ENCODE measurements around the gene ISG20. TPM values are rescaled to one million over a fixed set of nuclear protein-coding genes. Genes with fewer than 3 reads are reported as not detected.

Gene ISG20
- total and polyA plus RNA-seq, 12 donors = 2.0 to 23.0 (median 4.5) TPM

- peak within 1 kb of the TSS; percentile 79 to 94 (median 92) for H3K27ac ChIP-seq
- no peaks in the 10 kb centered on the region for H3K9me3 ChIP-seq
- ATAC-seq = peak; percentile 97 to 99 (median 99)
- H3K36me3 ChIP-seq = peaks cover 0 to 6% (median 0%) of the 10 kb centered on the region in 9 donors
- WGBS, 2 donors = 1% methylated on average over 68 to 71 of the region's 71 CpGs
- DNase-seq = peak; percentile 95 to 96
- peak within 1 kb of the TSS; percentile 52 to 96 (median 82) for H3K4me3 ChIP-seq
- intact Hi-C loops (cut with DNase I) = loop anchor here in 5 of 10 donors (1.0 to 10.0 kb wide), 7 partner anchors 17 to 384 kb away; partner anchors contain the start of gene HAPLN3 (in 3 of the 5)
- H3K4me1 ChIP-seq = peaks cover 6 to 51% (median 36%) of the 10 kb centered on the region in 9 donors
- H3K27me3 ChIP-seq = no peaks in the 10 kb centered on the region
- TF ChIP-seq CTCF (IDR thresholded peaks at IDR 0.05) = peak in 5 of 9 donors; percentile 18 to 59 (median 31)
Observed at GRCh38 chr15:88620995-88621772, 17.6 kb upstream of the ISG20 start, which contains the start of gene AEN. Gene AEN (plus strand): TSS chr15:88621340. CDS start chr15:88626210, 4,870 bp downstream.

GRCh38 chr15:88621789-88622604 is 16.8 kb upstream of the ISG20 start:
- ATAC-seq (peak in 1 of 8 donors; percentile 23), DNase-seq (no peak)
- peaks cover 6 to 59% (median 36%) of the 10 kb centered on the region in 9 donors for H3K4me1 ChIP-seq
- WGBS, 2 donors = 27 to 33% methylated on average over 17 of the region's 17 CpGs
- no peaks in the 10 kb centered on the region for H3K27me3 ChIP-seq
- TF ChIP-seq CTCF (IDR thresholded peaks at IDR 0.05) = no peak
- H3K36me3 ChIP-seq = peaks cover 0 to 14% (median 7%) of the 10 kb centered on the region in 9 donors
- intact Hi-C loops (cut with DNase I) = loop anchor here in 5 of 10 donors (1.0 to 10.0 kb wide), 7 partner anchors 16 to 383 kb away; partner anchors contain the start of gene HAPLN3 (in 3 of the 5)
- H3K4me3 ChIP-seq = peak overlapping the region; percentile 52 to 96 (median 82)
- H3K9me3 ChIP-seq = no peaks in the 10 kb centered on the region
- peak overlapping the region; percentile 79 to 94 (median 92) for H3K27ac ChIP-seq

- Histone ChIP-seq H3K36me3 (peaks cover 0 to 20% (median 7%) of the 10 kb centered on the region in 9 donors), H3K27me3 (no peaks in the 10 kb centered on the region), H3K9me3 (no peaks in the 10 kb centered on the region), H3K4me1 (peaks cover 6 to 65% (median 36%) of the 10 kb centered on the region in 9 donors), H3K27ac (peak overlapping the region in 8 of 10 donors; percentile 37 to 93 (median 92)), H3K4me3 (peak overlapping the region in 8 of 10 donors; percentile 67 to 96 (median 82))
- 72% methylated on average over 5 of the region's 5 CpGs for WGBS, 2 donors
- TF ChIP-seq CTCF (IDR thresholded peaks at IDR 0.05) = no peak
- intact Hi-C loops (cut with DNase I) = loop anchor here in 5 of 10 donors (5.0 to 10.0 kb wide), 5 partner anchors 40 to 382 kb away; partner anchors contain the start of gene HAPLN3 (in 3 of the 5)
- DNase-seq = no peak
- no peak for ATAC-seq
Observed at GRCh38 chr15:88622605-88622975, 16.2 kb upstream of the ISG20 start.

- intact Hi-C loops (cut with DNase I) = loop anchor here in 5 of 10 donors (5.0 to 10.0 kb wide), 5 partner anchors 39 to 382 kb away; partner anchors contain the start of gene HAPLN3 (in 3 of the 5)
- peaks cover 0 to 25% (median 7%) of the 10 kb centered on the region in 9 donors for H3K36me3 ChIP-seq
- ATAC-seq (no peak), DNase-seq (no peak)
- H3K27me3 ChIP-seq = no peaks in the 10 kb centered on the region
- peak overlapping the region in 4 of 10 donors; percentile 83 to 96 (median 90) for H3K4me3 ChIP-seq
- TF ChIP-seq CTCF (IDR thresholded peaks at IDR 0.05) = no peak
- WGBS, 2 donors = 88 to 89% methylated on average over 2 of the region's 2 CpGs
- peak overlapping the region in 5 of 10 donors; percentile 37 to 93 (median 91) for H3K27ac ChIP-seq
- H3K9me3 ChIP-seq = no peaks in the 10 kb centered on the region
- peaks cover 6 to 69% (median 36%) of the 10 kb centered on the region in 9 donors for H3K4me1 ChIP-seq
Observed at GRCh38 chr15:88623061-88623460, 15.8 kb upstream of the ISG20 start.
